ENCODE measurements around the gene MICAL3. TPM values are rescaled to one million over a fixed set of nuclear protein-coding genes. Genes with fewer than 3 reads are reported as not detected.
A peak's percentile ranks its signal among the peaks of the same experiment; 100 is the strongest.

MICAL3 gene
- total RNA-seq, 4 donors from 2014 or later = 45.2 to 56.3 (median 46.3) TPM

GRCh38 chr22:17946662-17947367 is 77.5 kb downstream of the MICAL3 start:
- no peak for DNase-seq (ENCODE audit: low spot score in 2 of 2)
- H3K9me3 ChIP-seq = no peaks in the 10 kb centered on the region
- TF ChIP-seq POLR2A (IDR thresholded peaks at IDR 0.05) (no peak), EP300 (IDR thresholded peaks at IDR 0.05) (no peak), CTCF (IDR thresholded peaks at IDR 0.05) (no peak)
- no peak overlapping the region for H3K4me3 ChIP-seq
- WGBS, 2 donors = 28 to 38% methylated on average over 9 of the region's 9 CpGs
- H3K27me3 ChIP-seq = no peaks in the 10 kb centered on the region
- H3K4me1 ChIP-seq = peaks cover 0 to 76% (median 23%) of the 10 kb centered on the region in 4 donors
- peak overlapping the region in 3 of 4 donors; percentile 23 to 89 (median 79) for H3K27ac ChIP-seq
- no peaks in the 10 kb centered on the region for H3K36me3 ChIP-seq

- Histone ChIP-seq H3K4me1 (peaks cover 0 to 72% (median 21%) of the 10 kb centered on the region in 4 donors), H3K36me3 (no peaks in the 10 kb centered on the region), H3K9me3 (no peaks in the 10 kb centered on the region), H3K27me3 (no peaks in the 10 kb centered on the region), H3K4me3 (no peak overlapping the region), H3K27ac (peak overlapping the region; percentile 23 to 89 (median 58))
- WGBS, 2 donors = 47 to 61% methylated on average over 16 of the region's 16 CpGs
- TF ChIP-seq CTCF (IDR thresholded peaks at IDR 0.05) (no peak), POLR2A (IDR thresholded peaks at IDR 0.05) (no peak), EP300 (IDR thresholded peaks at IDR 0.05) (no peak)
- no peak for DNase-seq (ENCODE audit: low spot score in 2 of 2)
These were observed 78.3 kb downstream of the MICAL3 start for GRCh38 chr22:17945888-17946648.

- Histone ChIP-seq H3K36me3 (no peaks in the 10 kb centered on the region), H3K27me3 (no peaks in the 10 kb centered on the region), H3K4me1 (peaks cover 0 to 65% (median 17%) of the 10 kb centered on the region in 4 donors), H3K27ac (peak overlapping the region; percentile 22 to 89 (median 70)), H3K9me3 (no peaks in the 10 kb centered on the region), H3K4me3 (no peak overlapping the region)
- no peak for DNase-seq (ENCODE audit: low spot score in 2 of 2)
- WGBS, 2 donors = 50 to 57% methylated on average over 15 of the region's 15 CpGs
- TF ChIP-seq POLR2A (IDR thresholded peaks at IDR 0.05) = no peak
- TF ChIP-seq CTCF (IDR thresholded peaks at IDR 0.05) = no peak
- TF ChIP-seq EP300 (IDR thresholded peaks at IDR 0.05) = no peak
These were observed 79.0 kb downstream of the MICAL3 start for GRCh38 chr22:17945156-17945887.

GRCh38 chr22:17944256-17944655 is 80.1 kb downstream of the MICAL3 start:
- 42 to 43% methylated on average over 9 of the region's 9 CpGs for WGBS, 2 donors
- Histone ChIP-seq H3K27me3 (no peaks in the 10 kb centered on the region), H3K4me1 (peaks cover 0 to 71% (median 17%) of the 10 kb centered on the region in 4 donors), H3K4me3 (no peak overlapping the region), H3K9me3 (no peaks in the 10 kb centered on the region), H3K27ac (peak overlapping the region; percentile 35 to 89 (median 70)), H3K36me3 (no peaks in the 10 kb centered on the region)
- no peak for DNase-seq (ENCODE audit: low spot score in 2 of 2)
- TF ChIP-seq POLR2A (IDR thresholded peaks at IDR 0.05) (peak in 1 of 2 donors; percentile 8), CTCF (IDR thresholded peaks at IDR 0.05) (no peak), EP300 (IDR thresholded peaks at IDR 0.05) (peak in 1 of 2 donors; percentile 72)

Measured in tibial nerve (tissue), 4 donors.